CD4-positive, CD25-positive, alpha-beta regulatory T cell (primary cell): ENCODE measurements around the gene ZHX3. TPM values are rescaled to one million over a fixed set of nuclear protein-coding genes. Genes with fewer than 3 reads are reported as not detected.

ENCODE experiments used
- ATAC-seq, 2 donors: fragments of 150-1000 bp; cut with Tn5 transposase; one replicate each; pipeline ENCODE4 v1.10.0; 2021; ENCODE audit warnings: low read depth in 2 of 2, moderate number of reproducible peaks in 2 of 2, moderate library complexity in 1 of 2
- DNase-seq, 3 donors: peaks; one replicate each; pipeline versions ENCODE4 v3.0.0 to v3.0.0-alpha.2; 2012 to 2022; ENCODE audit warnings: mixed read lengths in 1 of 3
- H3K27ac ChIP-seq: one replicate; pipeline ENCODE4 v1.7.0; 2013; ENCODE audit warnings: mild to moderate bottlenecking, low read length; ENCODE audit not compliant: insufficient read depth, poor library complexity, severe bottlenecking
- H3K27me3 ChIP-seq: one replicate; pipeline ENCODE4 v1.7.0; 2013; ENCODE audit warnings: low read length; ENCODE audit not compliant: control insufficient read depth, insufficient read depth
- H3K36me3 ChIP-seq: one replicate; pipeline ENCODE4 v1.7.0; 2013; ENCODE audit warnings: mild to moderate bottlenecking, low read length, moderate library complexity; ENCODE audit not compliant: control insufficient read depth, insufficient read depth
- H3K4me1 ChIP-seq: 2 replicates; pipeline ENCODE4 v1.7.0; 2013; ENCODE audit warnings: mild to moderate bottlenecking, low read length; ENCODE audit not compliant: insufficient read depth, control insufficient read depth, poor library complexity, severe bottlenecking
- H3K4me3 ChIP-seq: one replicate; pipeline ENCODE4 v1.7.0; 2013; ENCODE audit warnings: low read depth, mild to moderate bottlenecking, low read length, moderate library complexity
- H3K9me3 ChIP-seq, 2 experiments: 1 replicate in 1 of 2; 2 replicates in 1 of 2; pipeline ENCODE4 v1.7.0; 2013; ENCODE audit warnings: low read length in 2 of 2, mild to moderate bottlenecking in 1 of 2, moderate library complexity in 1 of 2; ENCODE audit not compliant: control insufficient read depth in 2 of 2
- H3K27ac Mint-ChIP-seq, 3 donors: one replicate each; pipeline ENCODE4 v1.8.0; 2020 to 2022; ENCODE audit warnings: mild to moderate bottlenecking in 3 of 3, mixed read lengths in 3 of 3, moderate library complexity in 2 of 3
- H3K27me3 Mint-ChIP-seq: one replicate; pipeline ENCODE4 v1.8.0; 2022; ENCODE audit warnings: mild to moderate bottlenecking, mixed read lengths
- H3K36me3 Mint-ChIP-seq: one replicate; pipeline ENCODE4 v1.8.0; 2020; ENCODE audit warnings: mixed read lengths
- H3K4me1 Mint-ChIP-seq, 4 donors: one replicate each; pipeline ENCODE4 v1.8.0; 2020 to 2022; ENCODE audit warnings: mixed read lengths in 4 of 4, mild to moderate bottlenecking in 1 of 4
- H3K4me3 Mint-ChIP-seq, 4 donors: one replicate each; pipeline ENCODE4 v1.8.0; 2020 to 2022; ENCODE audit warnings: mild to moderate bottlenecking in 4 of 4, mixed read lengths in 4 of 4, moderate library complexity in 3 of 4
- H3K9me3 Mint-ChIP-seq, 7 donors: one replicate each; pipeline ENCODE4 v1.8.0; 2020 to 2022; ENCODE audit warnings: mixed read lengths in 7 of 7, mild to moderate bottlenecking in 3 of 7, moderate library complexity in 2 of 7
- polyA plus RNA-seq, 4 donors: library from polyadenylated mRNA; unstranded; fragments of 300-500 nt; fragmentation: Illumina TruSeq; gene quantifications; one replicate each; pipeline ENCODE4 v1.2.3, GENCODE V29; 2021
- total RNA-seq: library from RNA; stranded (reverse); gene quantifications from one replicate; pipeline ENCODE4 v1.2.3, GENCODE V29; 2022

ZHX3 gene
- total and polyA plus RNA-seq, 5 donors from 2014 or later, result 0.42 to 8.8 (median 2.9) TPM

- Histone ChIP-seq H3K27ac (no peak overlapping the region), H3K27me3 (no peaks in the 10 kb centered on the region), H3K9me3 (no peaks in the 10 kb centered on the region), H3K4me3 (no peak overlapping the region), H3K4me1 (no peaks in the 10 kb centered on the region), H3K36me3 (no peaks in the 10 kb centered on the region)
- Mint-ChIP-seq H3K4me1 (no peaks in the 10 kb centered on the region), H3K27ac (no peak overlapping the region), H3K36me3 (peaks cover 3% of the 10 kb centered on the region), H3K4me3 (no peak overlapping the region), H3K27me3 (no peaks in the 10 kb centered on the region), H3K9me3 (no peaks in the 10 kb centered on the region)
- DNase-seq, result no peak
- no peak for ATAC-seq
Measured at GRCh38 chr20:41255655-41256054, 61.9 kb downstream of the ZHX3 start.

- Mint-ChIP-seq H3K4me1 (peaks cover 0 to 10% (median 3%) of the 10 kb centered on the region in 4 donors), H3K27me3 (no peaks in the 10 kb centered on the region), H3K9me3 (no peaks in the 10 kb centered on the region), H3K36me3 (no peaks in the 10 kb centered on the region), H3K27ac (peak overlapping the region in 1 of 3 donors; percentile 21), H3K4me3 (no peak overlapping the region)
- ATAC-seq (no peak), DNase-seq (no peak)
- Histone ChIP-seq H3K27me3 (no peaks in the 10 kb centered on the region), H3K4me3 (no peak overlapping the region), H3K36me3 (no peaks in the 10 kb centered on the region), H3K27ac (no peak overlapping the region), H3K9me3 (no peaks in the 10 kb centered on the region), H3K4me1 (no peaks in the 10 kb centered on the region)
Measured at GRCh38 chr20:41249411-41250281, 67.9 kb downstream of the ZHX3 start.

- H3K27me3 ChIP-seq, result no peaks in the 10 kb centered on the region
- Mint-ChIP-seq H3K36me3 (no peaks in the 10 kb centered on the region), H3K27ac (peak overlapping the region in 1 of 3 donors; percentile 17), H3K4me1 (peaks cover 0 to 10% (median 3%) of the 10 kb centered on the region in 4 donors), H3K4me3 (no peak overlapping the region), H3K9me3 (no peaks in the 10 kb centered on the region), H3K27me3 (no peaks in the 10 kb centered on the region)
- no peaks in the 10 kb centered on the region for H3K4me1 ChIP-seq
- no peak for ATAC-seq
- no peaks in the 10 kb centered on the region for H3K9me3 ChIP-seq
- H3K36me3 ChIP-seq, result no peaks in the 10 kb centered on the region
- no peak overlapping the region for H3K27ac ChIP-seq
- no peak for DNase-seq
- H3K4me3 ChIP-seq, result no peak overlapping the region
Measured at GRCh38 chr20:41248368-41249024, 69.0 kb downstream of the ZHX3 start.

DNA sequence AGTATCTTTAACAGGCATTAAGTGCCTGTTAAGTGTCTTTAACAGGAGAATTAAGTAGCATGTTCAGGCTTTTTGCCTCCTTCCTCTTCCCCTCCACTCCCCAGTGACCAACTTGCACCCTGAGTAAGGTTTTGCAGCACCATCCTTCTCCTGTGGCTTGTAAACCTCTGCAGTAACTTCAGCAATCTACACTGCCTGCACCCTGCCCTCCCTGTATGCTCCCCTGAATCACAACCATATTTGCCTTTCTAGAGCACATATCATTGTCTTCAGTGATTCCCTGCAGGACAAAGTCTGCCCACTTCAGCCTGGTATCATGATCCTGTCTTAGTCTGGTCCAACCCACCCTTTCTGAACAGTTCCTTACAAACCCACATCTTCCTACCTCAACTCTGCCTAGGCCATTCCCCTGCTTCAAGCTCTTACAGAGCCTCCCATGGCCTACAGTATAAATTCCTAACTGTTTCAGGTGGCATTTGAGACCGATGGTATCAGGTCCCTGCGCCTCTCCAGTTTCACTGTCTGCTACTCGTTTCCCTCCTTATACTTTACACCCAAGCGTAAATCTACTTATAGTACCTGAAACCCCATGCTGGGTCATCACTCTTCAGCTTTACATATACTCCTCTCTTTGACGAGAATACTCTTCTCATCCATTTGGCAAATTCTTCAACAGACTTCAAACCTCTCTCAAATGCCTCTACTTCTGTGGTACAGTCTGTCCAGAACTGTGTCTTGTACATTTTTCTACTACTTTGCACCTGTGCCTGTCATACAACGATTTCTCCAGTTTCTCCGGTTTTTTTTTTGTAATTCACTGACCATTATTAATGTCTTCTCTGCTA is 69.8 kb downstream of the ZHX3 start:
- H3K27ac Mint-ChIP-seq, result peak overlapping the region in 1 of 3 donors; percentile 6
- H3K27me3 ChIP-seq, result no peaks in the 10 kb centered on the region
- ATAC-seq (no peak), DNase-seq (no peak)
- no peaks in the 10 kb centered on the region for H3K27me3 Mint-ChIP-seq
- no peak overlapping the region for H3K27ac ChIP-seq
- H3K36me3 ChIP-seq, result no peaks in the 10 kb centered on the region
- H3K36me3 Mint-ChIP-seq, result no peaks in the 10 kb centered on the region
- H3K4me1 Mint-ChIP-seq, result peaks cover 2 to 10% (median 6%) of the 10 kb centered on the region in 4 donors
- H3K4me3 ChIP-seq, result no peak overlapping the region
- no peaks in the 10 kb centered on the region for H3K9me3 ChIP-seq
- H3K9me3 Mint-ChIP-seq, result no peaks in the 10 kb centered on the region
- peaks cover 2% of the 10 kb centered on the region for H3K4me1 ChIP-seq
- H3K4me3 Mint-ChIP-seq, result no peak overlapping the region

DNA sequence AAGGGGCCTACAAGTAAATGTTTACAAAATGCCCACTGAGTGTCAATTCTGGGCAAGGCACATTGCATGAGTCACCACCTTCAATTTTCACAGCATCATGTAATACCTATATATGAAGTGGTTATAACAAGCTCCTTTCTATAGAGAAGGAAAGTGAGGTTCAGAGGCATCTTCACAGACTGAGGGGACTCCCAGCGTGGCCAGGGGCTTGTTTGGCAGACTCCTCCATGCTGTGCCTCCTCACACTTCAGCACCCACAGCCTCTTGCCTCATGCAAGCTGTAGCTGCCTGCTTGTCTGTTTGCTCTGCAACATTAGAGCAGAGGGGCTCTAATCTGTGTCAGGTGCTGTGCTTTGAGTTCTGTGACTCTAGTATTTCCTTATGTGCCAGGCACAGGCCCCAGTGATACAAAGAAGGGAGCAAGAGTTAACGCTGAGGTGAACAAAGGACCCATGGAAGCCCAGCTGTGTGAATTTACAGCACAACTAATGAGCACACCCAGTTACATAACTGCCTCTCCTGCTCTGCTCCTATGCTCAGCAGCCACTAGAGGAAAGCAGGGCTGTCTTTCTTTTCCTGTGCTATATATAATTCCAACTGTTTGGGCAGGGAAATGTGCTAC is 72.3 kb downstream of the ZHX3 start:
- Mint-ChIP-seq H3K27me3 (no peaks in the 10 kb centered on the region), H3K4me3 (no peak overlapping the region), H3K27ac (no peak overlapping the region), H3K9me3 (no peaks in the 10 kb centered on the region), H3K4me1 (peaks cover 10 to 13% (median 11%) of the 10 kb centered on the region in 4 donors), H3K36me3 (no peaks in the 10 kb centered on the region)
- Histone ChIP-seq H3K4me1 (peaks cover 3% of the 10 kb centered on the region), H3K27ac (no peak overlapping the region), H3K4me3 (no peak overlapping the region), H3K36me3 (no peaks in the 10 kb centered on the region), H3K27me3 (no peaks in the 10 kb centered on the region), H3K9me3 (no peaks in the 10 kb centered on the region)
- no peak for ATAC-seq
- no peak for DNase-seq

- Histone ChIP-seq H3K4me1 (peaks cover 3% of the 10 kb centered on the region), H3K36me3 (no peaks in the 10 kb centered on the region), H3K27ac (no peak overlapping the region), H3K9me3 (no peaks in the 10 kb centered on the region), H3K4me3 (no peak overlapping the region), H3K27me3 (no peaks in the 10 kb centered on the region)
- peaks cover 4 to 11% (median 9%) of the 10 kb centered on the region in 4 donors for H3K4me1 Mint-ChIP-seq
- no peaks in the 10 kb centered on the region for H3K36me3 Mint-ChIP-seq
- ATAC-seq, result no peak
- H3K27ac Mint-ChIP-seq, result peak overlapping the region in 1 of 3 donors; percentile 58
- no peak overlapping the region for H3K4me3 Mint-ChIP-seq
- peak in 1 of 3 donors; percentile 44 for DNase-seq
- no peaks in the 10 kb centered on the region for H3K27me3 Mint-ChIP-seq
- no peaks in the 10 kb centered on the region for H3K9me3 Mint-ChIP-seq
Measured at GRCh38 chr20:41242807-41243206, 74.7 kb downstream of the ZHX3 start.

DNA sequence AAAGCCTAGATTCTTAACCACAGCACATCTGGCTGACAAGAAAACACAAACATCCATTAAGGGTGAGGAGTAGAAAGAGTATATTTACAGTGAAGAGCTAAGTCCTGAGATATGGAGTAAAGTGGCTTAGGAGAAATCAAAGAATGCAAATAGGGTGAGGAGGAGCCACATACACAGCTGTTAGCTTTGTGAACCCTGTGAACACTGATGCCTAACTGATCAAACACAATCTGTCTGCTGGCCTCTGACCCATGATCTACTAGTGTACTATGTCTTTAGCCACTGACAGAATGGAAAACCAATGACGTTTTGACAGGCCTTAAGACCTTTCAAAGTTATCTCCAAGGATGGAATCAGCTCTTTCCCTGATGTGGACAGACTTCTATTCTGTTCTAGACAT is 75.2 kb downstream of the ZHX3 start:
- peaks cover 3% of the 10 kb centered on the region for H3K4me1 ChIP-seq
- no peaks in the 10 kb centered on the region for H3K36me3 Mint-ChIP-seq
- no peak overlapping the region for H3K27ac ChIP-seq
- no peaks in the 10 kb centered on the region for H3K27me3 Mint-ChIP-seq
- H3K4me3 ChIP-seq, result no peak overlapping the region
- peaks cover 2 to 11% (median 9%) of the 10 kb centered on the region in 4 donors for H3K4me1 Mint-ChIP-seq
- no peaks in the 10 kb centered on the region for H3K9me3 ChIP-seq
- H3K36me3 ChIP-seq, result no peaks in the 10 kb centered on the region
- no peak for DNase-seq
- no peaks in the 10 kb centered on the region for H3K27me3 ChIP-seq
- H3K4me3 Mint-ChIP-seq, result no peak overlapping the region
- no peaks in the 10 kb centered on the region for H3K9me3 Mint-ChIP-seq
- peak overlapping the region in 2 of 3 donors; percentile 40 to 62 for H3K27ac Mint-ChIP-seq
- no peak for ATAC-seq
